ENCODE measurements around the gene HNRNPLL. TPM values are rescaled to one million over a fixed set of nuclear protein-coding genes. Genes with fewer than 3 reads are reported as not detected.

HNRNPLL gene
- total RNA-seq, 1 donor = 46.0 TPM

DNA sequence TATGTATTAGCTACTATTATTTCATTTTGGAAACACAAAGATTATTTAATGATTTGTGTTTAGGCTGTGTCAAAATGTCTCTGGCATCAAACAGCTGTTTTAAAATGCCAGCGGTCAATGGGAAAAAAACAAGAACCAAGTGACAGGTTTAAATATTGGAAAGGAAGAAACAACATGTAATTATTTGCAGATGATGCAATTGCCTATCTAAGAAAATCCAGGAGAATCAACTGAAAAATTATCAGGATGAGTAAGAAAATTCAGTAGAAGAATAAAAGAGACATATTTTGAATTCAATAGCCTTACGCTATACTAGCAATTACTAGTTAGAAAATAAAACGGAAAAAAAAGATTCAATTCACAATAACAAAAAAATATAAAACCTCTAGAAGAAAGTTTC is 51.6 kb downstream of the HNRNPLL start:
- Histone ChIP-seq H3K27ac (ENCODE audit: low read depth, low read length) (no peak overlapping the region), H4K20me1 (ENCODE audit: insufficient read depth, low read length) (no peaks in the 10 kb centered on the region)
- TF ChIP-seq, protein P1, sequence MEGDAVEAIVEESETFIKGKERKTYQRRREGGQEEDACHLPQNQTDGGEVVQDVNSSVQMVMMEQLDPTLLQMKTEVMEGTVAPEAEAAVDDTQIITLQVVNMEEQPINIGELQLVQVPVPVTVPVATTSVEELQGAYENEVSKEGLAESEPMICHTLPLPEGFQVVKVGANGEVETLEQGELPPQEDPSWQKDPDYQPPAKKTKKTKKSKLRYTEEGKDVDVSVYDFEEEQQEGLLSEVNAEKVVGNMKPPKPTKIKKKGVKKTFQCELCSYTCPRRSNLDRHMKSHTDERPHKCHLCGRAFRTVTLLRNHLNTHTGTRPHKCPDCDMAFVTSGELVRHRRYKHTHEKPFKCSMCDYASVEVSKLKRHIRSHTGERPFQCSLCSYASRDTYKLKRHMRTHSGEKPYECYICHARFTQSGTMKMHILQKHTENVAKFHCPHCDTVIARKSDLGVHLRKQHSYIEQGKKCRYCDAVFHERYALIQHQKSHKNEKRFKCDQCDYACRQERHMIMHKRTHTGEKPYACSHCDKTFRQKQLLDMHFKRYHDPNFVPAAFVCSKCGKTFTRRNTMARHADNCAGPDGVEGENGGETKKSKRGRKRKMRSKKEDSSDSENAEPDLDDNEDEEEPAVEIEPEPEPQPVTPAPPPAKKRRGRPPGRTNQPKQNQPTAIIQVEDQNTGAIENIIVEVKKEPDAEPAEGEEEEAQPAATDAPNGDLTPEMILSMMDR (IDR thresholded peaks at IDR 0.05; ENCODE audit: extremely low read depth, low read depth, low read length) = no peak

DNA sequence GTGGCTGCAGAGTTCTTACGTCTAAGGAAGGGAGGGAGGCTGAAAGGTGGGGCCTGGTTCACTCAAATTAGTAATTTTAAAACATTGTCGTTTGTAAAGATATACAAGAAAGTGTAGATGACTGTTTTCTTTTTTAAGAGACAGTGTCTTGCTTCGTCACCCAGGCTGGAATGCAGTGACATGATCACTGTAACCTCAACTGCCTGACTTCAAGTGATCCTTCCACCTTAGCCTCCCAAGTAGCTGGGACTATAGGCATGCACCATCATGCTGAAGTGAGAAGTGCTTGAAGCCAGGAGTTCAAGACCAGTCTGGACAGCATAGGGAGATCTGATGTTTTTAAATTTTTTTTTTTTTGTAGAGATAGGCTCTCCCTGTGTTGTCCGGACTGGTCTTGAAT is 52.9 kb downstream of the HNRNPLL start:
- H3K27ac ChIP-seq (ENCODE audit: low read depth, low read length) = no peak overlapping the region
- no peaks in the 10 kb centered on the region for H3K9me3 ChIP-seq (ENCODE audit: low read depth, low read length)
- H3K4me2 ChIP-seq (ENCODE audit: insufficient read depth, low read length) = no peak overlapping the region
- no peaks in the 10 kb centered on the region for H4K20me1 ChIP-seq (ENCODE audit: insufficient read depth, low read length)
- TF ChIP-seq, protein P1 (IDR thresholded peaks at IDR 0.05; ENCODE audit: extremely low read depth, low read depth, low read length) = no peak
- no peaks in the 10 kb centered on the region for H3K36me3 ChIP-seq (ENCODE audit: insufficient read depth, low read length)
- H3K27me3 ChIP-seq (ENCODE audit: insufficient read depth, low read length) = no peaks in the 10 kb centered on the region
- H3K4me3 ChIP-seq (ENCODE audit: insufficient read depth, low read length) = no peak overlapping the region
- H3K79me2 ChIP-seq (ENCODE audit: insufficient read depth, low read length) = no peaks in the 10 kb centered on the region
- no peak overlapping the region for H2AFZ ChIP-seq (ENCODE audit: low read length)
- DNase-seq (ENCODE audit: insufficient read length, low spot score, missing footprints) = no peak
- no peaks in the 10 kb centered on the region for H3K4me1 ChIP-seq (ENCODE audit: insufficient read depth, low read length)

More for the DNA sequence above, 51.6 kb downstream of the HNRNPLL start:
- Histone ChIP-seq H3K4me3 (ENCODE audit: insufficient read depth, low read length) (no peak overlapping the region), H3K36me3 (ENCODE audit: insufficient read depth, low read length) (no peaks in the 10 kb centered on the region), H3K9me3 (ENCODE audit: low read depth, low read length) (no peaks in the 10 kb centered on the region), H3K4me2 (ENCODE audit: insufficient read depth, low read length) (no peak overlapping the region), H3K27me3 (ENCODE audit: insufficient read depth, low read length) (no peaks in the 10 kb centered on the region), H2AFZ (ENCODE audit: low read length) (no peak overlapping the region), H3K4me1 (ENCODE audit: insufficient read depth, low read length) (no peaks in the 10 kb centered on the region), H3K79me2 (ENCODE audit: insufficient read depth, low read length) (no peaks in the 10 kb centered on the region)
- DNase-seq (ENCODE audit: insufficient read length, low spot score, missing footprints) = no peak

DNA sequence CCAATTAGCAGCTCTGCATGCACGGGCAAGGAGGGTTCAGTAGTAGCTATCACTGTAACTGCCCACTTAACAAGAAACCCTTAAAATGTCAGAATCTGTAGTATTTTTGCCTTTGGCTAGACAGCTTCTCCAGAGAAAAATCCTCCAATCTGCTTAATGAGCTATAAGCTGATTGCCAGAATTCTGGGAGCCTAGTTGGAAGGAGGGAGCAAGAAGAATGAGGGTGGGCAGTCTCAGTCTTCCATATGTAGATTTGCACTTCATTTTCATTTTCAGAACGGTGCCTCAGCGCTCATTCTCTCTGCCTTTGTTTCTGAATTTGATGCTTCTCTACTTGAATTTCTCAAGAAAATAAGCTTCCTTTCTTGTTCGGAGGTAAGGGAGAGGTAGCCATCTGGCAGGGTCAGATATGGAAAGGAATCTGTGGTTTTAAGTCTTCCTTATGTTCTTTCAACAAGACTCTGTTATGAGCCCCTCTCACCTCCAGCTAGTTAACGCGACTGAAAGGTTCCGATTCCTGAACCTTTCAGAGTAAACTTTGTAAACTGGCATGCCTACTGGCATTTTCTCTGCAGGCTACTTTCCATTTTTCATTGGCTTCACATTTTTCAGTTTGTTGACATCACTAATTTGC is 53.5 kb downstream of the HNRNPLL start:
- Histone ChIP-seq H3K4me1 (ENCODE audit: insufficient read depth, low read length) (no peaks in the 10 kb centered on the region), H3K36me3 (ENCODE audit: insufficient read depth, low read length) (no peaks in the 10 kb centered on the region), H3K9me3 (ENCODE audit: low read depth, low read length) (no peaks in the 10 kb centered on the region), H3K27me3 (ENCODE audit: insufficient read depth, low read length) (no peaks in the 10 kb centered on the region), H3K27ac (ENCODE audit: low read depth, low read length) (no peak overlapping the region), H3K4me3 (ENCODE audit: insufficient read depth, low read length) (no peak overlapping the region), H2AFZ (ENCODE audit: low read length) (no peak overlapping the region), H3K79me2 (ENCODE audit: insufficient read depth, low read length) (no peaks in the 10 kb centered on the region), H3K4me2 (ENCODE audit: insufficient read depth, low read length) (no peak overlapping the region), H4K20me1 (ENCODE audit: insufficient read depth, low read length) (no peaks in the 10 kb centered on the region)
- DNase-seq (ENCODE audit: insufficient read length, low spot score, missing footprints) = no peak
- TF ChIP-seq, protein P1 (IDR thresholded peaks at IDR 0.05; ENCODE audit: extremely low read depth, low read depth, low read length) = no peak

GRCh38 chr2:38547791-38548190 is 54.9 kb downstream of the HNRNPLL start:
- H3K4me1 ChIP-seq (ENCODE audit: insufficient read depth, low read length) = no peaks in the 10 kb centered on the region
- TF ChIP-seq, protein P1 (IDR thresholded peaks at IDR 0.05; ENCODE audit: extremely low read depth, low read depth, low read length) = no peak
- no peaks in the 10 kb centered on the region for H3K36me3 ChIP-seq (ENCODE audit: insufficient read depth, low read length)
- H3K79me2 ChIP-seq (ENCODE audit: insufficient read depth, low read length) = no peaks in the 10 kb centered on the region
- DNase-seq (ENCODE audit: insufficient read length, low spot score, missing footprints) = no peak
- H3K27me3 ChIP-seq (ENCODE audit: insufficient read depth, low read length) = no peaks in the 10 kb centered on the region
- no peak overlapping the region for H3K4me3 ChIP-seq (ENCODE audit: insufficient read depth, low read length)
- no peaks in the 10 kb centered on the region for H3K9me3 ChIP-seq (ENCODE audit: low read depth, low read length)
- H3K4me2 ChIP-seq (ENCODE audit: insufficient read depth, low read length) = no peak overlapping the region
- H2AFZ ChIP-seq (ENCODE audit: low read length) = no peak overlapping the region
- H4K20me1 ChIP-seq (ENCODE audit: insufficient read depth, low read length) = no peaks in the 10 kb centered on the region
- H3K27ac ChIP-seq (ENCODE audit: low read depth, low read length) = no peak overlapping the region
